Spleen (tissue), 11 donors: ENCODE measurements around the gene PTGDR. TPM values are rescaled to one million over a fixed set of nuclear protein-coding genes. Genes with fewer than 3 reads are reported as not detected.

Source experiments
- DNase-seq: peaks from one replicate; pipeline ENCODE4 v3.0.0-alpha.2; 2020
- H3K27ac ChIP-seq, 8 donors: fragments of 200-600 bp; sonication (generic) in 7 of 8; 1 replicate in 4 of 8; 2 replicates in 4 of 8; pipeline versions ENCODE4 v1.5.0 to v1.8.0; 2016 to 2021; ENCODE audit warnings: inconsistent platforms in 4 of 8, mild to moderate bottlenecking in 4 of 8, moderate library complexity in 1 of 8
- H3K27me3 ChIP-seq, 7 donors: fragments of 200-600 bp; sonication (generic) in 6 of 7; replicated peaks in 1 of 7; 1 replicate in 4 of 7; 2 replicates in 3 of 7; pipeline versions ENCODE4 v1.5.0 to v1.8.0; 2016 to 2021; ENCODE audit warnings: inconsistent platforms in 3 of 7, mild to moderate bottlenecking in 1 of 7
- H3K36me3 ChIP-seq, 6 donors: fragments of 200-600 bp; sonication (generic) in 5 of 6; 1 replicate in 4 of 6; 2 replicates in 2 of 6; pipeline versions ENCODE4 v1.5.0 to v1.8.0; 2016 to 2021; ENCODE audit warnings: inconsistent platforms in 2 of 6
- H3K4me1 ChIP-seq, 6 donors: fragments of 200-600 bp; sonication (generic) in 5 of 6; 1 replicate in 3 of 6; 2 replicates in 3 of 6; pipeline versions ENCODE4 v1.5.0 to v1.8.0; 2016 to 2021; ENCODE audit warnings: inconsistent platforms in 3 of 6
- H3K4me3 ChIP-seq, 8 donors: fragments of 200-600 bp; sonication (generic) in 7 of 8; 1 replicate in 4 of 8; 2 replicates in 4 of 8; pipeline versions ENCODE4 v1.5.0 to v1.8.0; 2016 to 2021; ENCODE audit warnings: inconsistent platforms in 4 of 8, mild to moderate bottlenecking in 4 of 8, moderate library complexity in 2 of 8
- H3K9me3 ChIP-seq, 8 donors: fragments of 200-600 bp; sonication (generic) in 7 of 8; 1 replicate in 4 of 8; 2 replicates in 4 of 8; pipeline versions ENCODE4 v1.5.0 to v1.8.0; 2016 to 2021; ENCODE audit warnings: inconsistent platforms in 4 of 8
- CTCF ChIP-seq, 11 experiments: fragments of 200-600 bp in 7 of 11; fragments of 450-650 bp in 4 of 11; sonication (generic) in 4 of 11; IDR thresholded peaks in 8 of 11; conservative IDR thresholded peaks in 3 of 11; 1 replicate in 7 of 11; 2 replicates in 4 of 11; pipeline versions ENCODE4 v1.4.0 to v1.8.0; 2016 to 2021; ENCODE audit warnings: antibody characterized with exemption in 11 of 11, inconsistent platforms in 4 of 11, mild to moderate bottlenecking in 1 of 11
- POLR2A ChIP-seq, 3 donors: fragments of 450-650 bp; IDR thresholded peaks; one replicate each; pipeline ENCODE4 v1.5.1; 2017; ENCODE audit warnings: antibody characterized with exemption in 3 of 3, mild to moderate bottlenecking in 1 of 3
- POLR2AphosphoS5 ChIP-seq, 3 donors: sonication (generic); formaldehyde crosslinking; IDR thresholded peaks; one replicate each; pipeline ENCODE4 v1.5.1; 2017; ENCODE audit warnings: antibody characterized with exemption in 3 of 3
- WGBS, 5 donors: extraction: QIAGEN DNeasy Blood & Tissue Kit in 3 of 5; methylation state at CpG; one replicate each; pipeline versions ENCODE4 v1.1.5 to v1.1.7; 2013 to 2018; 5-methylcytosine and 5-hydroxymethylcytosine counted together
- intact Hi-C: fragments of 100-400 bp; cut with DNase I; formaldehyde crosslinking; loops from one replicate; pipeline ENCODE4 v1.15.0; 2023; ENCODE audit warnings: low total_unique reads
- polyA plus RNA-seq, 3 donors: library from polyadenylated mRNA; stranded (reverse); fragments of 200-250 nt; gene quantifications; one replicate each; pipeline ENCODE4 v1.2.1, GENCODE V29; 2013
- total RNA-seq, 7 donors: library from RNA; depleted of rRNA in 3 of 7; stranded (reverse); fragments of >200 nt in 3 of 7; fragmentation: NEBNext Ultra II Directional in 4 of 7; extraction: Animal tissue kit (Norgen Biotek cat#: 25700) in 4 of 7; gene quantifications; one replicate each; pipeline versions ENCODE4 v1.1.0 to v1.2.1, GENCODE V29; 2016 to 2021
- donor health status: healthy with polysubstance abuse.
- donor health status: DM: no; HTN: no; CAD: no; lungs with moderate emphysema.
- donor health status: DM: no; HTN: no; CAD: no.
- donor health status: Bipolar disorder and iron deficiency.
- donor health status: healthy.
- donor health status: DM: no; HTN: no; CAD: no.
- donor health status: DM: yes; HTN: yes; CAD: no.

PTGDR gene
- total and polyA plus RNA-seq, 10 donors = 0.67 to 20.5 (median 10.6) TPM

- Histone ChIP-seq H3K27me3 (no peaks in the 10 kb centered on the region), H3K9me3 (no peaks in the 10 kb centered on the region), H3K27ac (no peak overlapping the region), H3K36me3 (no peaks in the 10 kb centered on the region), H3K4me3 (no peak overlapping the region), H3K4me1 (peaks cover 0 to 18% (median 10%) of the 10 kb centered on the region in 6 donors)
- no peak for DNase-seq
- no peak for TF ChIP-seq POLR2A (IDR thresholded peaks at IDR 0.05)
- TF ChIP-seq CTCF (IDR thresholded peaks at IDR 0.05 in 8 of 11, conservative IDR thresholded peaks at IDR 0.05 in 3 of 11) = no peak
- no peak for TF ChIP-seq POLR2AphosphoS5 (IDR thresholded peaks at IDR 0.05)
- intact Hi-C loops = no loop called here
- WGBS, 5 donors = 84 to 93% (median 87%) methylated on average over 9 of the region's 9 CpGs
These were observed 44.6 kb upstream of the PTGDR start for GRCh38 chr14:52222901-52223300.

- Histone ChIP-seq H3K4me1 (peaks cover 0 to 10% (median 0%) of the 10 kb centered on the region in 6 donors), H3K4me3 (no peak overlapping the region), H3K27me3 (no peaks in the 10 kb centered on the region), H3K27ac (no peak overlapping the region), H3K36me3 (no peaks in the 10 kb centered on the region), H3K9me3 (no peaks in the 10 kb centered on the region)
- WGBS, 5 donors = 47 to 58% (median 56%) methylated on average over 7 of the region's 7 CpGs
- intact Hi-C loops = no loop called here
- TF ChIP-seq CTCF (IDR thresholded peaks at IDR 0.05 in 8 of 11, conservative IDR thresholded peaks at IDR 0.05 in 3 of 11) (no peak), POLR2A (IDR thresholded peaks at IDR 0.05) (no peak), POLR2AphosphoS5 (IDR thresholded peaks at IDR 0.05) (no peak)
- no peak for DNase-seq
These were observed 39.8 kb upstream of the PTGDR start for GRCh38 chr14:52227619-52228222.

- Histone ChIP-seq H3K4me3 (no peak overlapping the region), H3K4me1 (peaks cover 0 to 24% (median 17%) of the 10 kb centered on the region in 6 donors), H3K27me3 (no peaks in the 10 kb centered on the region), H3K36me3 (no peaks in the 10 kb centered on the region), H3K9me3 (no peaks in the 10 kb centered on the region), H3K27ac (peak overlapping the region in 1 of 8 donors; percentile 68)
- WGBS, 5 donors = 60 to 76% (median 63%) methylated on average over 2 of the region's 2 CpGs
- intact Hi-C loops = no loop called here
- no peak for TF ChIP-seq CTCF (IDR thresholded peaks at IDR 0.05 in 8 of 11, conservative IDR thresholded peaks at IDR 0.05 in 3 of 11)
- TF ChIP-seq POLR2A (IDR thresholded peaks at IDR 0.05) = no peak
- no peak for TF ChIP-seq POLR2AphosphoS5 (IDR thresholded peaks at IDR 0.05)
- no peak for DNase-seq
These were observed 33.8 kb upstream of the PTGDR start for GRCh38 chr14:52233693-52234092.

GRCh38 chr14:52235434-52235833 lies 32.1 kb upstream of the PTGDR start:
- DNase-seq = no peak
- WGBS, 5 donors = 40 to 53% (median 43%) methylated on average over 2 of the region's 2 CpGs
- Histone ChIP-seq H3K4me1 (peaks cover 0 to 27% (median 11%) of the 10 kb centered on the region in 6 donors), H3K4me3 (peak overlapping the region in 1 of 8 donors; percentile 6), H3K9me3 (no peaks in the 10 kb centered on the region), H3K27me3 (no peaks in the 10 kb centered on the region), H3K36me3 (no peaks in the 10 kb centered on the region), H3K27ac (peak overlapping the region in 4 of 8 donors; percentile 45 to 68 (median 62))
- no peak for TF ChIP-seq POLR2AphosphoS5 (IDR thresholded peaks at IDR 0.05)
- no peak for TF ChIP-seq CTCF (IDR thresholded peaks at IDR 0.05 in 8 of 11, conservative IDR thresholded peaks at IDR 0.05 in 3 of 11)
- TF ChIP-seq POLR2A (IDR thresholded peaks at IDR 0.05) = no peak
- intact Hi-C loops = no loop called here
